ENCODE results near the gene APLNR. TPM values are rescaled to one million over a fixed set of nuclear protein-coding genes. Genes with fewer than 3 reads are reported as not detected.

APLNR gene
- total and polyA plus RNA-seq, 2 experiments from 2014 or later, result 1.9 to 3.9 TPM

- WGBS (ENCODE audit: low lambda C conversion rate, missing lambda C conversion rate), result 28% methylated on average over 3 of the region's 3 CpGs
- H3K4me3 ChIP-seq, result no peak overlapping the region
- H3K4me1 ChIP-seq (ENCODE audit: insufficient read depth), result no peaks in the 10 kb centered on the region
- no peak overlapping the region for H3K27ac ChIP-seq
- no peak overlapping the region for H2AFZ ChIP-seq
- H3K79me2 ChIP-seq, result no peaks in the 10 kb centered on the region
- H3K27me3 ChIP-seq, result no peaks in the 10 kb centered on the region
- no peaks in the 10 kb centered on the region for H3K9me2 ChIP-seq (replicated peaks; ENCODE audit: insufficient read depth)
- no peaks in the 10 kb centered on the region for H4K20me1 ChIP-seq (ENCODE audit: insufficient read depth, poor library complexity, severe bottlenecking)
- no peak overlapping the region for H3K4me2 ChIP-seq
- DNase-seq (ENCODE audit: low spot score), result peak; percentile 28
- H3K36me3 ChIP-seq (replicated peaks; ENCODE audit: insufficient read depth, low read depth), result no peaks in the 10 kb centered on the region
- no peaks in the 10 kb centered on the region for H3K9me3 ChIP-seq (ENCODE audit: low read depth)
- TF ChIP-seq EZH2 (IDR thresholded peaks at IDR 0.05; ENCODE audit: borderline replicate concordance) (no peak), CTCF (IDR thresholded peaks at IDR 0.05; ENCODE audit: poor library complexity) (peak; percentile 10)
These were observed 31.9 kb downstream of the APLNR start for GRCh38 chr11:57205041-57205641.

GRCh38 chr11:57203882-57204480 lies 33.1 kb downstream of the APLNR start:
- Histone ChIP-seq H3K27me3 (no peaks in the 10 kb centered on the region), H3K27ac (no peak overlapping the region), H3K4me1 (ENCODE audit: insufficient read depth) (no peaks in the 10 kb centered on the region), H3K79me2 (no peaks in the 10 kb centered on the region), H3K4me2 (no peak overlapping the region), H3K9me2 (replicated peaks; ENCODE audit: insufficient read depth) (no peaks in the 10 kb centered on the region), H3K9me3 (ENCODE audit: low read depth) (no peaks in the 10 kb centered on the region), H4K20me1 (ENCODE audit: insufficient read depth, poor library complexity, severe bottlenecking) (no peaks in the 10 kb centered on the region), H3K36me3 (replicated peaks; ENCODE audit: insufficient read depth, low read depth) (no peaks in the 10 kb centered on the region), H2AFZ (no peak overlapping the region), H3K4me3 (no peak overlapping the region)
- TF ChIP-seq EZH2 (IDR thresholded peaks at IDR 0.05; ENCODE audit: borderline replicate concordance) (no peak), CTCF (IDR thresholded peaks at IDR 0.05; ENCODE audit: poor library complexity) (no peak), EZH2phosphoT487 (IDR thresholded peaks at IDR 0.05; ENCODE audit: low read depth, severe bottlenecking, unreplicated experiment) (no peak)
- whole genome bisulfite sequencing (ENCODE audit: low lambda C conversion rate, missing lambda C conversion rate), result 86% methylated on average over 7 of the region's 7 CpGs
- DNase-seq (ENCODE audit: low spot score), result no peak

GRCh38 chr11:57203359-57203758 lies 33.7 kb downstream of the APLNR start:
- TF ChIP-seq EZH2phosphoT487 (IDR thresholded peaks at IDR 0.05; ENCODE audit: low read depth, severe bottlenecking, unreplicated experiment), result no peak
- TF ChIP-seq EZH2 (IDR thresholded peaks at IDR 0.05; ENCODE audit: borderline replicate concordance), result no peak
- TF ChIP-seq CTCF (IDR thresholded peaks at IDR 0.05; ENCODE audit: poor library complexity), result no peak
- H3K36me3 ChIP-seq (replicated peaks; ENCODE audit: insufficient read depth, low read depth), result no peaks in the 10 kb centered on the region
- H3K4me2 ChIP-seq, result no peak overlapping the region
- H3K4me3 ChIP-seq, result no peak overlapping the region
- no peaks in the 10 kb centered on the region for H3K79me2 ChIP-seq
- H3K27me3 ChIP-seq, result no peaks in the 10 kb centered on the region
- no peaks in the 10 kb centered on the region for H3K4me1 ChIP-seq (ENCODE audit: insufficient read depth)
- H3K9me3 ChIP-seq (ENCODE audit: low read depth), result no peaks in the 10 kb centered on the region
- no peaks in the 10 kb centered on the region for H4K20me1 ChIP-seq (ENCODE audit: insufficient read depth, poor library complexity, severe bottlenecking)
- no peak overlapping the region for H3K27ac ChIP-seq
- DNase-seq (ENCODE audit: low spot score), result no peak
- H3K9me2 ChIP-seq (replicated peaks; ENCODE audit: insufficient read depth), result no peaks in the 10 kb centered on the region
- 26% methylated on average over 3 of the region's 3 CpGs for WGBS (ENCODE audit: low lambda C conversion rate, missing lambda C conversion rate)
- no peak overlapping the region for H2AFZ ChIP-seq
